DOHH2 (cell line): Measurements from ENCODE around the gene AGBL1.

Source experiments
- CTCF ChIP-seq: fragments of 200-600 bp; sonication (generic); IDR thresholded peaks from one replicate; pipeline ENCODE4 v1.5.1; 2014; ENCODE audit warnings: antibody characterized with exemption, mild to moderate bottlenecking, low read depth, low read length; ENCODE audit not compliant: poor library complexity, severe bottlenecking
- EZH2phosphoT487 ChIP-seq: fragments of 200-600 bp; sonication (generic); IDR thresholded peaks from 2 replicates; pipeline ENCODE4 v1.6.1; 2017; ENCODE audit warnings: borderline replicate concordance, mild to moderate bottlenecking, antibody characterized with exemption, low read length, moderate library complexity, mixed read lengths

DNA sequence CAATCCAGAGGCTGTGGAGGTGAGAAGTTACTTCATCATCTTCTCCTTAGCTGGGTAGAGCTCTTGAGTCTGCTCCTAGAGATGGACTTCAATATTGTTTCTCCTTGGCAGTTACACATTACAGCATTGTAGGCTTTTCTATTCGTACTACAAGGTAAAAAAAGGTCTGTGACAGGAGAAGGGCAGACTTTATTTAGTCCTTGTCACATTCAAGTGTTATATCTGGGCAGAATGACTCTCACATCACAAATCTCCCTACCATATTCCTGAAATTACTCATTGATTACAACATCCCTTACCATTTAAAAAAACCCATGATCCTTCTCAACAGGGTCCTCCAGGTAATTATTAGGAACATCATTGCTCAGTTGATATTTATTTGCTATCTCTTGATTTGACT, 75.0 kb downstream of the AGBL1 start:
- TF ChIP-seq CTCF (no peak), EZH2phosphoT487 (no peak)
